Measurements from ENCODE around the gene SLC5A6.

DNA sequence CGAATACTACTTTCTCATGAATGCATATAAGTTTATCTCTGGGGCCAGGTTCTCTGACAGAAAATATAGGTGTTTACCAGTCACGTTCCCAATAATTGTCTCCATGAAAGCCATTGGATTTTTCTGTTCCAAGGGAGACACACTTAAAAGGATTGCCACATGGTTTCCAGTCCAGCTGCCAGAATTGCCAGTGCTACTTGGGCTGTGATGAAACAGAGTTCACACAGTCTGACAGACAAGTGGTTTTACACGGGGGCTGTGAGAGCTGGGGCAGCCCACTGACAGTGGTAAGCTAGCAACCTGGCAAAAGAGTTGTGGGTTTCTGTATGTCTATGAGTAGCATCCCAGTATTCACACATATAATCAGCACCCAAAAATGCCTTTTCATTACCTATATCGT is 28.0 kb downstream of the SLC5A6 start:
- no peak for TF ChIP-seq POLR2AphosphoS5 (IDR thresholded peaks at IDR 0.05; ENCODE audit: low read depth, low read length)
- TF ChIP-seq, protein P1, sequence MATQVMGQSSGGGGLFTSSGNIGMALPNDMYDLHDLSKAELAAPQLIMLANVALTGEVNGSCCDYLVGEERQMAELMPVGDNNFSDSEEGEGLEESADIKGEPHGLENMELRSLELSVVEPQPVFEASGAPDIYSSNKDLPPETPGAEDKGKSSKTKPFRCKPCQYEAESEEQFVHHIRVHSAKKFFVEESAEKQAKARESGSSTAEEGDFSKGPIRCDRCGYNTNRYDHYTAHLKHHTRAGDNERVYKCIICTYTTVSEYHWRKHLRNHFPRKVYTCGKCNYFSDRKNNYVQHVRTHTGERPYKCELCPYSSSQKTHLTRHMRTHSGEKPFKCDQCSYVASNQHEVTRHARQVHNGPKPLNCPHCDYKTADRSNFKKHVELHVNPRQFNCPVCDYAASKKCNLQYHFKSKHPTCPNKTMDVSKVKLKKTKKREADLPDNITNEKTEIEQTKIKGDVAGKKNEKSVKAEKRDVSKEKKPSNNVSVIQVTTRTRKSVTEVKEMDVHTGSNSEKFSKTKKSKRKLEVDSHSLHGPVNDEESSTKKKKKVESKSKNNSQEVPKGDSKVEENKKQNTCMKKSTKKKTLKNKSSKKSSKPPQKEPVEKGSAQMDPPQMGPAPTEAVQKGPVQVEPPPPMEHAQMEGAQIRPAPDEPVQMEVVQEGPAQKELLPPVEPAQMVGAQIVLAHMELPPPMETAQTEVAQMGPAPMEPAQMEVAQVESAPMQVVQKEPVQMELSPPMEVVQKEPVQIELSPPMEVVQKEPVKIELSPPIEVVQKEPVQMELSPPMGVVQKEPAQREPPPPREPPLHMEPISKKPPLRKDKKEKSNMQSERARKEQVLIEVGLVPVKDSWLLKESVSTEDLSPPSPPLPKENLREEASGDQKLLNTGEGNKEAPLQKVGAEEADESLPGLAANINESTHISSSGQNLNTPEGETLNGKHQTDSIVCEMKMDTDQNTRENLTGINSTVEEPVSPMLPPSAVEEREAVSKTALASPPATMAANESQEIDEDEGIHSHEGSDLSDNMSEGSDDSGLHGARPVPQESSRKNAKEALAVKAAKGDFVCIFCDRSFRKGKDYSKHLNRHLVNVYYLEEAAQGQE (IDR thresholded peaks at IDR 0.05; ENCODE audit: insufficient read depth in 1 of 2, low read depth in 2 of 2, low read length in 2 of 2), result no peak
